ENCODE data around the gene CDC23. TPM values are rescaled to one million over a fixed set of nuclear protein-coding genes. Genes with fewer than 3 reads are reported as not detected.

The CDC23 gene
- total and polyA plus RNA-seq, 8 donors, result 18.8 to 62.2 (median 54.6) TPM

- Histone ChIP-seq H3K9me3 (no peaks in the 10 kb centered on the region), H3K4me1 (peaks cover 9 to 13% of the 10 kb centered on the region in 2 donors), H3K4me3 (no peak overlapping the region), H3K27ac (no peak overlapping the region), H3K36me3 (no peaks in the 10 kb centered on the region), H3K27me3 (peaks cover 0 to 27% of the 10 kb centered on the region in 2 donors)
- intact Hi-C loops (cut with DNase I), result no loop called here
- DNase-seq, result no peak
- TF ChIP-seq CTCF (IDR thresholded peaks at IDR 0.05), result no peak
- no peak for ATAC-seq
Measured at GRCh38 chr5:138141734-138142133, 71.4 kb downstream of the CDC23 start.

GRCh38 chr5:138140268-138140667 is 72.9 kb downstream of the CDC23 start:
- no peaks in the 10 kb centered on the region for H3K36me3 ChIP-seq
- ATAC-seq, result peak; percentile 62

GRCh38 chr5:138139781-138140090 is 73.4 kb downstream of the CDC23 start:
- Histone ChIP-seq H3K36me3 (no peaks in the 10 kb centered on the region), H3K4me3 (peak overlapping the region; percentile 49 to 59), H3K4me1 (peaks cover 9 to 13% of the 10 kb centered on the region in 2 donors), H3K27ac (no peak overlapping the region), H3K27me3 (peaks cover 0 to 27% of the 10 kb centered on the region in 2 donors), H3K9me3 (no peaks in the 10 kb centered on the region)
- DNase-seq, result no peak
- no peak for ATAC-seq
- intact Hi-C loops (cut with DNase I), result loop anchor here in 1 of 2 donors (10.0 kb wide), 1 partner anchor 55 kb away; the partner anchor contains the start of gene WNT8A
- no peak for TF ChIP-seq CTCF (IDR thresholded peaks at IDR 0.05)

More at GRCh38 chr5:138140268-138140667, 72.9 kb downstream of the CDC23 start:
- intact Hi-C loops (cut with DNase I), result no loop called here
- no peak for DNase-seq
- Histone ChIP-seq H3K4me1 (peaks cover 9 to 13% of the 10 kb centered on the region in 2 donors), H3K9me3 (no peaks in the 10 kb centered on the region), H3K27ac (no peak overlapping the region), H3K27me3 (peaks cover 0 to 27% of the 10 kb centered on the region in 2 donors), H3K4me3 (no peak overlapping the region)
- no peak for TF ChIP-seq CTCF (IDR thresholded peaks at IDR 0.05)

GRCh38 chr5:138138949-138139780 is 74.0 kb downstream of the CDC23 start, which contains the start of gene NME5:
NME5 (minus strand) TSS chr5:138139428; CDS start chr5:138138780, 648 bp downstream.
- Histone ChIP-seq H3K27ac (no peak within 1 kb of the TSS), H3K27me3 (peaks cover 0 to 27% of the 10 kb centered on the region in 2 donors), H3K4me3 (peak within 1 kb of the TSS; percentile 49 to 59), H3K36me3 (no peaks in the 10 kb centered on the region), H3K9me3 (no peaks in the 10 kb centered on the region), H3K4me1 (peaks cover 9 to 13% of the 10 kb centered on the region in 2 donors)
- ATAC-seq (peak; percentile 97), DNase-seq (peak; percentile 39 to 85 (median 76))
- no peak for TF ChIP-seq CTCF (IDR thresholded peaks at IDR 0.05)
- intact Hi-C loops (cut with DNase I), result loop anchor here in 1 of 2 donors (10.0 kb wide), 1 partner anchor 54 kb away; the partner anchor contains the start of gene WNT8A

Other genes starting within 250 kb of the CDC23 start
- 10 to 100 TPM; 23.8 to 35.2 TPM for gene FAM13B, start 180.2 kb downstream of the CDC23 start, total RNA-seq
- 10 to 100 TPM; 38.3 to 53.3 (median 47.1) TPM for gene FAM13B, start 180.2 kb downstream of the CDC23 start, polyA plus RNA-seq (ENCODE audit: insufficient read length in 6 of 6)
- not detected for gene WNT8A, start 129.3 kb downstream of the CDC23 start, total RNA-seq
- not detected for gene WNT8A, start 129.3 kb downstream of the CDC23 start, polyA plus RNA-seq (ENCODE audit: insufficient read length in 6 of 6)
- 1 to 10 TPM; 5.9 to 7.0 TPM for gene NME5, start 73.9 kb downstream of the CDC23 start, total RNA-seq
- gene NME5, start 73.9 kb downstream of the CDC23 start, polyA plus RNA-seq (ENCODE audit: insufficient read length in 6 of 6), result 10 to 100 TPM in 4 of 6 donors, 1 to 10 TPM in 2; 8.3 to 13.0 (median 12.2) TPM
- 10 to 100 TPM; 42.0 to 45.4 TPM for gene BRD8, start 34.7 kb downstream of the CDC23 start, total RNA-seq
- gene BRD8, start 34.7 kb downstream of the CDC23 start, polyA plus RNA-seq (ENCODE audit: insufficient read length in 6 of 6), result 100 to 1,000 TPM; 151 to 212 (median 165) TPM
- gene KIF20A, start 34.2 kb downstream of the CDC23 start, total RNA-seq, result 10 to 100 TPM in 1 of 2 donors, 1 to 10 TPM in 1; 1.6 to 12.1 TPM
- gene KIF20A, start 34.2 kb downstream of the CDC23 start, polyA plus RNA-seq (ENCODE audit: insufficient read length in 6 of 6), result 100 to 1,000 TPM in 1 of 6 donors, 10 to 100 TPM in 5; 33.7 to 106 (median 49.6) TPM
- 1 to 10 TPM in 1 of 2 donors, not detected in 1; 1.9 TPM for gene GFRA3, start 61.3 kb upstream of the CDC23 start, total RNA-seq
- gene GFRA3, start 61.3 kb upstream of the CDC23 start, polyA plus RNA-seq (ENCODE audit: insufficient read length in 6 of 6), result 1 to 10 TPM; 2.0 to 4.7 (median 3.5) TPM
- gene CDC25C, start 118.5 kb upstream of the CDC23 start, total RNA-seq, result 1 to 10 TPM in 1 of 2 donors, under 1 TPM in 1; 0.34 to 2.0 TPM
- gene CDC25C, start 118.5 kb upstream of the CDC23 start, polyA plus RNA-seq (ENCODE audit: insufficient read length in 6 of 6), result 10 to 100 TPM in 3 of 6 donors, 1 to 10 TPM in 3; 6.2 to 14.6 (median 9.5) TPM
- gene FAM53C, start 124.9 kb upstream of the CDC23 start, total RNA-seq, result 10 to 100 TPM; 23.9 to 25.0 TPM
- 10 to 100 TPM; 40.2 to 43.4 (median 42.5) TPM for gene FAM53C, start 124.9 kb upstream of the CDC23 start, polyA plus RNA-seq (ENCODE audit: insufficient read length in 6 of 6)
- 10 to 100 TPM; 47.5 to 50.4 TPM for gene KDM3B, start 139.4 kb upstream of the CDC23 start, total RNA-seq
- gene KDM3B, start 139.4 kb upstream of the CDC23 start, polyA plus RNA-seq (ENCODE audit: insufficient read length in 6 of 6), result 10 to 100 TPM; 78.1 to 96.3 (median 81.5) TPM
- 1 to 10 TPM in 1 of 2 donors, under 1 TPM in 1; 0.52 to 2.5 TPM for gene REEP2, start 225.7 kb upstream of the CDC23 start, total RNA-seq
- gene REEP2, start 225.7 kb upstream of the CDC23 start, polyA plus RNA-seq (ENCODE audit: insufficient read length in 6 of 6), result 1 to 10 TPM; 1.3 to 2.1 (median 1.9) TPM